ENCODE data around the gene PNPLA2. TPM values are rescaled to one million over a fixed set of nuclear protein-coding genes. Genes with fewer than 3 reads are reported as not detected.

The PNPLA2 gene
- total and polyA plus RNA-seq, 2 donors (not counting 1 experiment from before 2014, with no cell fraction given) = 16.2 to 33.9 TPM

DNA sequence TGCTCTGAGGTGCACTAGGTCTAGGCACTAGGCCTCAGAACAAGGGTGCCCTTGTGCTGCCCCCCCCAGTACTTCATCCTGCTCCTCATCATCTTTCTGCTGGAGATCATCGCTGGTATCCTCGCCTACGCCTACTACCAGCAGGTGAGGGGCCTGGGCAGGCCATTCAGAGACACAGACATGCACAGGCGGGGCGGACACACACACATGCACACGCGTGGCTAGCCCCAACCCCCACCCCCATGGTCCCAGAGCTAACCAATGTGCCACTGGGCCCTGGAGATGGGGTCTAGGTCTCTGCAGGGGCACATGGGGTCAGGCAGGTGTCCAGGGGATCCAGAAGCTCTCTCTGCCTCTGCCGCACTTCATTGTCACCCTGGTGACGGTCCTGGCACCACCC is 18.0 kb downstream of the PNPLA2 start:
- Histone ChIP-seq H3K4me3 (replicated peaks in 1 of 4; ENCODE audit: control extremely low read depth in 1 of 4, insufficient read depth in 1 of 4, low read depth in 3 of 4, low read length in 4 of 4) (no peak overlapping the region), H4K20me1 (ENCODE audit: control insufficient read depth, extremely low read depth, insufficient read depth, low read length) (peaks cover 3% of the 10 kb centered on the region), H3K4me1 (ENCODE audit: control insufficient read depth, extremely low read depth, insufficient read depth, low read length) (peaks cover 34% of the 10 kb centered on the region), H3K9ac (ENCODE audit: insufficient read depth, low read length) (no peak overlapping the region), H3K4me2 (ENCODE audit: extremely low read depth, insufficient read depth, low read length) (no peak overlapping the region), H3K27ac (ENCODE audit: insufficient read depth, low read length) (no peak overlapping the region), H3K36me3 (ENCODE audit: control insufficient read depth, insufficient read depth, low read length) (peaks cover 45% of the 10 kb centered on the region), H3K9me3 (ENCODE audit: control insufficient read depth, insufficient read depth, low read depth, low read length) (no peaks in the 10 kb centered on the region), H3K27me3 (ENCODE audit: control insufficient read depth, insufficient read depth, low read length) (no peaks in the 10 kb centered on the region), H3K79me2 (ENCODE audit: control insufficient read depth, insufficient read depth, low read length) (peaks cover 72% of the 10 kb centered on the region), H2AFZ (ENCODE audit: low read length) (no peak overlapping the region)
- TF ChIP-seq, protein P1, sequence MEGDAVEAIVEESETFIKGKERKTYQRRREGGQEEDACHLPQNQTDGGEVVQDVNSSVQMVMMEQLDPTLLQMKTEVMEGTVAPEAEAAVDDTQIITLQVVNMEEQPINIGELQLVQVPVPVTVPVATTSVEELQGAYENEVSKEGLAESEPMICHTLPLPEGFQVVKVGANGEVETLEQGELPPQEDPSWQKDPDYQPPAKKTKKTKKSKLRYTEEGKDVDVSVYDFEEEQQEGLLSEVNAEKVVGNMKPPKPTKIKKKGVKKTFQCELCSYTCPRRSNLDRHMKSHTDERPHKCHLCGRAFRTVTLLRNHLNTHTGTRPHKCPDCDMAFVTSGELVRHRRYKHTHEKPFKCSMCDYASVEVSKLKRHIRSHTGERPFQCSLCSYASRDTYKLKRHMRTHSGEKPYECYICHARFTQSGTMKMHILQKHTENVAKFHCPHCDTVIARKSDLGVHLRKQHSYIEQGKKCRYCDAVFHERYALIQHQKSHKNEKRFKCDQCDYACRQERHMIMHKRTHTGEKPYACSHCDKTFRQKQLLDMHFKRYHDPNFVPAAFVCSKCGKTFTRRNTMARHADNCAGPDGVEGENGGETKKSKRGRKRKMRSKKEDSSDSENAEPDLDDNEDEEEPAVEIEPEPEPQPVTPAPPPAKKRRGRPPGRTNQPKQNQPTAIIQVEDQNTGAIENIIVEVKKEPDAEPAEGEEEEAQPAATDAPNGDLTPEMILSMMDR (conservative IDR thresholded peaks at IDR 0.05 in 1 of 2, IDR thresholded peaks at IDR 0.05 in 1 of 2; ENCODE audit: low read depth in 1 of 2, low read length in 2 of 2) = no peak
- no peak for TF ChIP-seq EZH2 (IDR thresholded peaks at IDR 0.05; ENCODE audit: low read length, missing control alignments)
- DNase-seq (ENCODE audit: low read depth in 2 of 2) = no peak

DNA sequence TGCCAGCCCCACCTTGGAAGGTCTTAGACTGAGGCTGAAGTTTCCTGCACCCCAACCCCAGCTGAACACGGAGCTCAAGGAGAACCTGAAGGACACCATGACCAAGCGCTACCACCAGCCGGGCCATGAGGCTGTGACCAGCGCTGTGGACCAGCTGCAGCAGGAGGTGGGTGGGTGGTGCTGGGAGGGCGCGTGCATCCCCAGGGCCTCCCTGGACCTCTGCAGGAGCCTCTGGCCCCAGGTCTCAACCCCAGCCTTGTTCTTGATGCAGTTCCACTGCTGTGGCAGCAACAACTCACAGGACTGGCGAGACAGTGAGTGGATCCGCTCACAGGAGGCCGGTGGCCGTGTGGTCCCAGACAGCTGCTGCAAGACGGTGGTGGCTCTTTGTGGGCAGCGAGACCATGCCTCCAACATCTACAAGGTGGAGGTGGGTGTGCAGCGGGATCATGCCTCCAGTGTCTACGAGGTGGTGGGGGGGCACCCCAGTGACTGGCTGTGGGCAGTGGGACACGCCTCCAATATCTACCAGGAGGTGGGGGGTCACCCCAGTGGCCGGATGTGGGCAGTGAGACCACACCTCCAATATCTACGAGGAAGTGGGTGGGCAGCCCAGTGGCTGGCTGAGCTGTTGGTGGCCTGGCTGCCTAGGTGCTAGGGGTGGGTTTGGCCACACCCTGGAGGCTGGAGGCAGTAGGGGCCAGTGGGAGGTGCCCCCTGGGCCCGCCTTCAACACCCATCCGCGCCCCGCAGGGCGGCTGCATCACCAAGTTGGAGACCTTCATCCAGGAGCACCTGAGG is 18.7 kb downstream of the PNPLA2 start:
- H3K27ac ChIP-seq (ENCODE audit: insufficient read depth, low read length) = no peak overlapping the region
- no peak overlapping the region for H3K4me3 ChIP-seq (replicated peaks in 1 of 4; ENCODE audit: control extremely low read depth in 1 of 4, insufficient read depth in 1 of 4, low read depth in 3 of 4, low read length in 4 of 4)
- peaks cover 28% of the 10 kb centered on the region for H3K4me1 ChIP-seq (ENCODE audit: control insufficient read depth, extremely low read depth, insufficient read depth, low read length)
- H3K79me2 ChIP-seq (ENCODE audit: control insufficient read depth, insufficient read depth, low read length) = peaks cover 78% of the 10 kb centered on the region
- no peak overlapping the region for H3K9ac ChIP-seq (ENCODE audit: insufficient read depth, low read length)
- H2AFZ ChIP-seq (ENCODE audit: low read length) = no peak overlapping the region
- no peak for TF ChIP-seq EZH2 (IDR thresholded peaks at IDR 0.05; ENCODE audit: low read length, missing control alignments)
- TF ChIP-seq, protein P1 (conservative IDR thresholded peaks at IDR 0.05 in 1 of 2, IDR thresholded peaks at IDR 0.05 in 1 of 2; ENCODE audit: low read depth in 1 of 2, low read length in 2 of 2) = no peak
- H3K4me2 ChIP-seq (ENCODE audit: extremely low read depth, insufficient read depth, low read length) = peak overlapping the region; percentile 13
- no peak for DNase-seq (ENCODE audit: low read depth in 2 of 2)
- no peaks in the 10 kb centered on the region for H3K9me3 ChIP-seq (ENCODE audit: control insufficient read depth, insufficient read depth, low read depth, low read length)
- H3K27me3 ChIP-seq (ENCODE audit: control insufficient read depth, insufficient read depth, low read length) = no peaks in the 10 kb centered on the region
- H4K20me1 ChIP-seq (ENCODE audit: control insufficient read depth, extremely low read depth, insufficient read depth, low read length) = peaks cover 5% of the 10 kb centered on the region
- peaks cover 45% of the 10 kb centered on the region for H3K36me3 ChIP-seq (ENCODE audit: control insufficient read depth, insufficient read depth, low read length)

DNA sequence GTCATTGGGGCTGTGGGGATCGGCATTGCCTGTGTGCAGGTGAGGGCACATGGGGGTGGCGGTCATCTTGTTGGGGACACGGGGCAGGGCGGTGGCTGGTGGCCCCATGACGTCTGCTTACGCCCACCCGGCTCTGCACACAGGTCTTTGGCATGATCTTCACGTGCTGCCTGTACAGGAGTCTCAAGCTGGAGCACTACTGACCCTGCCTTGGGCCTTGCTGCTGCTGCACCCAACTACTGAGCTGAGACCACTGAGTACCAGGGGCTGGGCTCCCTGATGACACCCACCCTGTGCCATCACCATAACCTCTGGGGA is 19.2 kb downstream of the PNPLA2 start:
- DNase-seq (ENCODE audit: low read depth in 2 of 2) = no peak
- no peak overlapping the region for H3K4me3 ChIP-seq (replicated peaks in 1 of 4; ENCODE audit: control extremely low read depth in 1 of 4, insufficient read depth in 1 of 4, low read depth in 3 of 4, low read length in 4 of 4)
- H3K4me1 ChIP-seq (ENCODE audit: control insufficient read depth, extremely low read depth, insufficient read depth, low read length) = peaks cover 26% of the 10 kb centered on the region
- peak overlapping the region; percentile 13 for H3K4me2 ChIP-seq (ENCODE audit: extremely low read depth, insufficient read depth, low read length)
- no peak for TF ChIP-seq EZH2 (IDR thresholded peaks at IDR 0.05; ENCODE audit: low read length, missing control alignments)
- TF ChIP-seq, protein P1 (conservative IDR thresholded peaks at IDR 0.05 in 1 of 2, IDR thresholded peaks at IDR 0.05 in 1 of 2; ENCODE audit: low read depth in 1 of 2, low read length in 2 of 2) = no peak
- peaks cover 78% of the 10 kb centered on the region for H3K79me2 ChIP-seq (ENCODE audit: control insufficient read depth, insufficient read depth, low read length)
- H3K9ac ChIP-seq (ENCODE audit: insufficient read depth, low read length) = no peak overlapping the region
- H3K27ac ChIP-seq (ENCODE audit: insufficient read depth, low read length) = no peak overlapping the region
- H3K27me3 ChIP-seq (ENCODE audit: control insufficient read depth, insufficient read depth, low read length) = no peaks in the 10 kb centered on the region
- H3K9me3 ChIP-seq (ENCODE audit: control insufficient read depth, insufficient read depth, low read depth, low read length) = no peaks in the 10 kb centered on the region
- no peak overlapping the region for H2AFZ ChIP-seq (ENCODE audit: low read length)
- peaks cover 45% of the 10 kb centered on the region for H3K36me3 ChIP-seq (ENCODE audit: control insufficient read depth, insufficient read depth, low read length)
- peaks cover 5% of the 10 kb centered on the region for H4K20me1 ChIP-seq (ENCODE audit: control insufficient read depth, extremely low read depth, insufficient read depth, low read length)
